T-cell (primary cell): ENCODE results near the gene CRYBG2. TPM values are rescaled to one million over a fixed set of nuclear protein-coding genes. Genes with fewer than 3 reads are reported as not detected.
A peak's percentile ranks its signal among the peaks of the same experiment; 100 is the strongest.
"Not testable (repeated sequence)": the region's sequence is repeated elsewhere in the genome, so short reads cannot be mapped to it uniquely, and the experiment has no call there.

Experiments used
- ATAC-seq, 4 experiments: fragments of 200-7000 bp in 3 of 4; fragments of 150-1000 bp in 1 of 4; cut with Tn5 transposase; replicated peaks in 1 of 4; 1 replicate in 3 of 4; 2 replicates in 1 of 4; pipeline ENCODE4 v1.10.0; 2021; ENCODE audit warnings: moderate library complexity in 3 of 4, mild to moderate bottlenecking in 2 of 4, moderate number of reproducible peaks in 1 of 4
- CTCF ChIA-PET, 2 donors: fragments of 300-600 bp; sonication (Branson Sonifier 250); formaldehyde crosslinking; loops; one replicate each; lab custom pipeline; 2022; ENCODE audit warnings: antibody characterized with exemption in 2 of 2; lab: Charles Lee
- POLR2A ChIA-PET, 2 donors: fragments of 300-600 bp; sonication (Branson Sonifier 250); formaldehyde crosslinking; loops; one replicate each; lab custom pipeline; 2022; ENCODE audit warnings: antibody characterized with exemption in 2 of 2; lab: Charles Lee
- DNase-seq, 35 experiments: peaks; one replicate each; pipeline versions ENCODE4 v3.0.0 to v3.0.0-alpha.2; 2013 to 2023
- H3K27ac ChIP-seq: one replicate; pipeline ENCODE4 v1.5.1; 2013; ENCODE audit warnings: low read length
- H3K27me3 ChIP-seq, 2 experiments: replicated peaks in 1 of 2; 1 replicate in 1 of 2; 2 replicates in 1 of 2; pipeline versions ENCODE4 v1.6.1 to v1.7.0; 2013; ENCODE audit warnings: low read length in 1 of 2, mixed read lengths in 1 of 2; ENCODE audit not compliant: control insufficient read depth in 2 of 2, insufficient read depth in 2 of 2; ENCODE audit errors: extremely low read depth in 1 of 2
- H3K36me3 ChIP-seq, 2 donors: 1 replicate in 1 of 2; 2 replicates in 1 of 2; pipeline versions ENCODE4 v1.6.1 to v1.7.0; 2013; ENCODE audit warnings: low read length in 1 of 2; ENCODE audit not compliant: control insufficient read depth in 2 of 2, insufficient read depth in 1 of 2; ENCODE audit errors: extremely low read depth in 1 of 2
- H3K4me1 ChIP-seq, 2 experiments: 1 replicate in 1 of 2; 2 replicates in 1 of 2; pipeline versions ENCODE4 v1.6.1 to v1.7.0; 2013; ENCODE audit warnings: low read length in 2 of 2, mixed read lengths in 1 of 2; ENCODE audit not compliant: insufficient read depth in 2 of 2, control insufficient read depth in 1 of 2; ENCODE audit errors: extremely low read depth in 1 of 2
- H3K4me3 ChIP-seq, 2 donors: 1 replicate in 1 of 2; 2 replicates in 1 of 2; pipeline versions ENCODE4 v1.5.1 to v1.7.0; 2013; ENCODE audit warnings: mild to moderate bottlenecking in 2 of 2, low read length in 1 of 2, moderate library complexity in 1 of 2; ENCODE audit not compliant: control insufficient read depth in 1 of 2; ENCODE audit errors: extremely low read depth in 1 of 2
- H3K9me3 ChIP-seq: 2 replicates; pipeline ENCODE4 v1.7.0; 2013
- H3K27ac Mint-ChIP-seq, 2 donors: one replicate each; pipeline ENCODE4 v1.8.0; 2020 to 2021; ENCODE audit warnings: mild to moderate bottlenecking in 2 of 2, mixed read lengths in 2 of 2
- H3K27me3 Mint-ChIP-seq, 2 donors: one replicate each; pipeline ENCODE4 v1.8.0; 2021 to 2022; ENCODE audit warnings: mixed read lengths in 2 of 2
- H3K36me3 Mint-ChIP-seq: one replicate; pipeline ENCODE4 v1.8.0; 2021; ENCODE audit warnings: mixed read lengths
- H3K4me1 Mint-ChIP-seq, 3 donors: one replicate each; pipeline ENCODE4 v1.8.0; 2020 to 2022; ENCODE audit warnings: mixed read lengths in 3 of 3, mild to moderate bottlenecking in 1 of 3
- H3K4me3 Mint-ChIP-seq, 3 donors: one replicate each; pipeline ENCODE4 v1.8.0; 2020 to 2022; ENCODE audit warnings: mild to moderate bottlenecking in 3 of 3, mixed read lengths in 3 of 3, moderate library complexity in 3 of 3
- H3K9me3 Mint-ChIP-seq, 3 donors: one replicate each; pipeline ENCODE4 v1.8.0; 2020 to 2022; ENCODE audit warnings: mixed read lengths in 3 of 3
- WGBS: methylation state at CpG from one replicate; pipeline ENCODE4 v1.1.5; 2013; ENCODE audit warnings: missing lambda C conversion rate; ENCODE audit not compliant: insufficient coverage; 5-methylcytosine and 5-hydroxymethylcytosine counted together
- total RNA-seq, 35 experiments: library from RNA in 6 of 35; stranded (reverse) in 6 of 35; fragments of 120-200 nt in 1 of 35; gene quantifications; one replicate each; pipeline versions ENCODE4 v1.2.1 to v1.2.4 and lab custom pipeline; 2013 to 2026

CRYBG2 gene
- total RNA-seq, 5 donors from 2014 or later (not counting 1 experiment from before 2014, with no cell fraction given) = 3.0 to 7.3 (median 5.1) TPM

DNA sequence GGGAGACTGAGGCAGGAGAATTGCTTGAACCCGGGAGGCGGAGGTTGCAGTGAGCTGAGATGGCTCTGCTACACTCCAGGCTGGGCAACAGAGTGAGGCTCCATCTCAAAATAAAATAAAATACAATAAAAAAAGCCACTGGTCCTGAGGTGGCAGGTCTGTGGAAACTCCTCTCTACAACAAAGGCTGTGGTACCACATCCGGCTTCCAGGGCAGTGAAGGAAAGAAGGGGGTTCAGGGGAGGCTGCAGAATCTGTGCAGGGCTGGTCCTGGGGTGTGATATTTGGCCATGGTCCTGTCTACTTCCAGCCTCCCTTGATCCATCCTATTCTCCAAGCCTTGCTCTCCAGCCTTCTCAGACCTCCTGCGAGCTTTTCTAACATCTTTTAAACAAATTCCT lies 19.4 kb upstream of the CRYBG2 start:
- Histone ChIP-seq H3K36me3 (no peaks in the 10 kb centered on the region), H3K27ac (peak overlapping the region; percentile 66), H3K4me1 (peaks cover 50 to 97% of the 10 kb centered on the region in 2 experiments), H3K27me3 (no peaks in the 10 kb centered on the region), H3K4me3 (no peak overlapping the region), H3K9me3 (no peaks in the 10 kb centered on the region)
- Mint-ChIP-seq H3K36me3 (no peaks in the 10 kb centered on the region), H3K4me1 (peaks cover 86 to 92% (median 89%) of the 10 kb centered on the region in 3 donors), H3K27me3 (no peaks in the 10 kb centered on the region), H3K4me3 (peak overlapping the region; percentile 10 to 74 (median 39)), H3K9me3 (no peaks in the 10 kb centered on the region), H3K27ac (peak overlapping the region; percentile 87 to 99)
- 17% methylated on average over 1 of the region's 4 CpGs for WGBS
- DNase-seq = peak in 30 of 35 experiments; percentile 11 to 66 (median 35)
- CTCF ChIA-PET = interaction anchor here (1.1 to 2.5 kb wide), 3 partner anchors 9 to 89 kb away, joined by 3 to 10 read pairs (median 5); no protein-coding TSS in a partner anchor
- POLR2A ChIA-PET = interaction anchor here in 1 of 2 donors (0.5 to 0.9 kb wide), 2 partner anchors 9 to 10 kb away, joined by 4 read pairs; no protein-coding TSS in a partner anchor
- ATAC-seq = peak; percentile 64 to 74 (median 70)

DNA sequence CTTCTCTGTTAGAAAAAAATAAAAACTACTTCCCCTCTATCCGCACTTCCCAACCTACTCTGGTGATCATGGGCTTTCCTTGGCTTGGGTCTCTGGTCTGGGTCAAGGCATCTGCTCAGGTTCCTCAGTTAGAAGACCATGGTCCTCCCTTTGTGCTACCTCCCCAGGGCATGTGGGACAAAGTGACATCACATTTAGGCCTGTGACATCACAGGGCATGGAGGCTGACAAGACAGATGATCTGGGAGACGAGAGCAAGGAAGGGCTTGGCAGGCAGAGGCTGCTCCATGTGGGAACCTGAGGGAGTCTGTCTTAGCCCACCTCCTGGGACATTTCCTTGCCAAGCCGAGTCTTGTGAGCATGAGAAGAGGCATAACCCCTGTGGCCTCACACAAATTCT lies 18.7 kb upstream of the CRYBG2 start, which contains the start of gene ZNF683:
Gene ZNF683 (minus strand): TSS at position 140 of the 400 bp plus-strand sequence. CDS start 4,179 bp downstream, outside the sequence.
- H3K9me3 ChIP-seq, DNase-seq, H3K36me3 ChIP-seq, H3K9me3 Mint-ChIP-seq, H3K27me3 ChIP-seq, H3K36me3 Mint-ChIP-seq, ATAC-seq, H3K27me3 Mint-ChIP-seq, H3K4me3 ChIP-seq: not testable (repeated sequence)
- POLR2A ChIA-PET = interaction anchor here in 1 of 2 donors (0.9 kb wide), 1 partner anchor 10 kb away, joined by 4 read pairs; no protein-coding TSS in a partner anchor
- CTCF ChIA-PET = interaction anchor here in 1 of 2 donors (2.5 kb wide), 1 partner anchor 8 kb away, joined by 10 read pairs; no protein-coding TSS in a partner anchor
- Mint-ChIP-seq H3K4me3 (peak within 1 kb of the TSS; percentile 10 to 74 (median 39)), H3K4me1 (peaks cover 83 to 92% (median 84%) of the 10 kb centered on the region in 3 donors), H3K27ac (peak within 1 kb of the TSS; percentile 87 to 99)
- 73% methylated on average over 3 of the region's 3 CpGs for WGBS
- peaks cover 45 to 97% of the 10 kb centered on the region in 2 experiments for H3K4me1 ChIP-seq
- H3K27ac ChIP-seq = peak within 1 kb of the TSS; percentile 66

DNA sequence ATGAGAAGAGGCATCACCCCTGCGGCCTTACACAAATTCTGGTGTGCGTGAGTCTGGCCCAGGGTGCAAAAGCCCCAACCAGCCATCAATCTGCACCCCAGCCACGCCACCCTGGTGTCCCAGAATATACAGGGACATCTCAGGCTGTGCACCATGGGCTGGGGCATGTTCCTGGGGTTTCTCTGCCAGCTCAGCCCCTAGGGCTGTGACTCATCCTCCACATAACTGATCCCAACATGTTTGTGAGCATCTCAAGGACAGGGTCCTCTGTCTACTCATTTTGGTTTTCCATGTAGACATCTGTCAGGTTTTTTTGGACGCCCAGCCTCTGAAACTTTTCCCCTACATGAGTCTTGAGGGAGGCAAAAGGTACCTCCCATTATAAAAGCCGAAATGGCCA lies 18.1 kb upstream of the CRYBG2 start:
- ATAC-seq = no peak

DNA sequence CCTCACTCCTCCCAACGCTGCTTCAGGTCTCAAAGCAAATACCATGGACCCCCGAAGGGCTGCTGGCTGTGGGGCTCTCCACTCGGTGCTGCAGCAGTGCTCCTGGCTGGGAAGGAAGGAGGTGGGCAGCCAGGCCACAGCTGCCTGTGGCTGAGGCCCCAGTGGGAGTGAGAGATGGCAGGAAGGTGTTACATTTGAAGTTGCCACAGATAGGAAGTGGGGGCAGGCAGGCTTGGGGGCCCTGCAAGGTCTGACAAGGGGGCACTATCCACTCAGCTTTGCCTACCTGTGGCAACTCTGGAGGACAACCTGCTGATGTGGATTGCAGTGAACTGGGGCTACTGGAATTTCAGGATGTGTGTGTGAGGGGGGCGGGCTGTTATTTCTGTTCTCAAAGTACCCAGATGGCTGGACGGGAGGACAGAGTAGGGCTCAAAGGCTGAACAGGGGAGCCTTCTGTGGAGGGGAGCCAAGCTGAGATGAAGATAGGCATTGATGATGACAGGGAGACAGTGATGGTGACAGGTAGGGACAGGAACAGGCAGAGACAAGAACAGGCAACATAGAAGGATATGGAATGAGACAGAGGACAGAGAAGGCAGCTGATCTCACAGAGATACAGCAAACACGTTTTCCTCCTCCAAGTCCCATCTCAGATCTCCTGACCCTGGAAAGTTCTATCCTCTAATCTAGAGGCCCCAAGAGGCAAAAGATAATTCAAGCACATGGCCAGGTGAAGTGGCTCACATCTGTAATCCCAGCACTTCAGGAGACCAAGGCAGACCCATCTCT lies 16.9 kb upstream of the CRYBG2 start:
- H3K36me3 ChIP-seq = no peaks in the 10 kb centered on the region
- Mint-ChIP-seq H3K4me3 (peak overlapping the region; percentile 42 to 74 (median 52)), H3K9me3 (no peaks in the 10 kb centered on the region), H3K4me1 (peaks cover 64 to 79% (median 69%) of the 10 kb centered on the region in 3 donors), H3K36me3 (no peaks in the 10 kb centered on the region), H3K27ac (peak overlapping the region; percentile 87 to 99), H3K27me3 (no peaks in the 10 kb centered on the region)
- H3K27ac ChIP-seq = peak overlapping the region; percentile 53
- peak in 3 of 4 experiments; percentile 24 to 38 (median 30) for ATAC-seq
- H3K4me1 ChIP-seq = peaks cover 35 to 86% of the 10 kb centered on the region in 2 experiments
- 48% methylated on average over 3 of the region's 6 CpGs for WGBS
- H3K4me3 ChIP-seq = peak overlapping the region in 1 of 2 donors; percentile 42
- H3K27me3 ChIP-seq = no peaks in the 10 kb centered on the region
- POLR2A ChIA-PET = interaction anchor here in 1 of 2 donors (0.6 to 0.7 kb wide), 2 partner anchors 9 to 10 kb away, joined by 6 to 11 read pairs; no protein-coding TSS in a partner anchor
- peak in 4 of 35 experiments; percentile 6 to 36 (median 25) for DNase-seq
- CTCF ChIA-PET = no interaction called here
- no peaks in the 10 kb centered on the region for H3K9me3 ChIP-seq

More for the DNA sequence above, 18.1 kb upstream of the CRYBG2 start:
- CTCF ChIA-PET = no interaction called here
- no peaks in the 10 kb centered on the region for H3K9me3 Mint-ChIP-seq
- Histone ChIP-seq H3K4me1 (peaks cover 41 to 96% of the 10 kb centered on the region in 2 experiments), H3K27me3 (no peaks in the 10 kb centered on the region), H3K27ac (peak overlapping the region; percentile 66), H3K36me3 (no peaks in the 10 kb centered on the region), H3K9me3 (no peaks in the 10 kb centered on the region), H3K4me3 (no peak overlapping the region)
- DNase-seq = no peak
- POLR2A ChIA-PET = no interaction called here
- H3K36me3 Mint-ChIP-seq = no peaks in the 10 kb centered on the region
- peaks cover 77 to 89% (median 78%) of the 10 kb centered on the region in 3 donors for H3K4me1 Mint-ChIP-seq
- H3K27me3 Mint-ChIP-seq = no peaks in the 10 kb centered on the region
- 100% methylated on average over 2 of the region's 5 CpGs for whole genome bisulfite sequencing
- peak overlapping the region in 1 of 3 donors; percentile 74 for H3K4me3 Mint-ChIP-seq
- H3K27ac Mint-ChIP-seq = peak overlapping the region; percentile 87 to 99

DNA sequence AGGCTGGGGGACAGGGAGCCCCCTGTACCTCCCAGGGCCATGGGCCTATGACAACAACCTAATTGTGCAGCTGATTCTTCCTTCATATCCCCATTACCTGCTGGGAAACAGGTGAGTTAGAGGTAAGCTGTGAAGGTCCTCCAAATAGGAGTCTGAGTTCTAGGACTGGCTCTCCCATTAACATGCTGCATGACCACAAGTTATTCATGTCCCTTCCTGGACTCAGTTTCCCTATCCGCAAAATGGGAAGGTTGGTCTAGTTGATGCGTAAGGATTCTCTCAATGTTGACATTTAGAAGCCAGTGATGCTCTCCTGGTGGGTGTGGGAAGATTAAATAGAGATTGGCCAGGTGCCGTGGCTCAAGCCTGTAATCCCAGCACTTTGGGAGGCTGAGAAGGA lies 14.6 kb upstream of the CRYBG2 start:
- no peaks in the 10 kb centered on the region for H3K27me3 Mint-ChIP-seq
- WGBS = 100% methylated on average over 2 of the region's 3 CpGs
- H3K4me3 ChIP-seq = no peak overlapping the region
- H3K9me3 ChIP-seq = no peaks in the 10 kb centered on the region
- H3K4me1 ChIP-seq = peaks cover 18 to 80% of the 10 kb centered on the region in 2 experiments
- no peak for DNase-seq
- H3K4me3 Mint-ChIP-seq = peak overlapping the region in 1 of 3 donors; percentile 31
- no peak overlapping the region for H3K27ac ChIP-seq
- no peaks in the 10 kb centered on the region for H3K36me3 Mint-ChIP-seq
- H3K27me3 ChIP-seq = peaks cover 0 to 10% of the 10 kb centered on the region in 2 experiments
- ChIA-PET CTCF (no interaction called here), POLR2A (no interaction called here)
- no peaks in the 10 kb centered on the region for H3K9me3 Mint-ChIP-seq
- no peak for ATAC-seq
- no peaks in the 10 kb centered on the region for H3K36me3 ChIP-seq
- peak overlapping the region; percentile 58 to 61 for H3K27ac Mint-ChIP-seq
- peaks cover 56 to 73% (median 61%) of the 10 kb centered on the region in 3 donors for H3K4me1 Mint-ChIP-seq

DNA sequence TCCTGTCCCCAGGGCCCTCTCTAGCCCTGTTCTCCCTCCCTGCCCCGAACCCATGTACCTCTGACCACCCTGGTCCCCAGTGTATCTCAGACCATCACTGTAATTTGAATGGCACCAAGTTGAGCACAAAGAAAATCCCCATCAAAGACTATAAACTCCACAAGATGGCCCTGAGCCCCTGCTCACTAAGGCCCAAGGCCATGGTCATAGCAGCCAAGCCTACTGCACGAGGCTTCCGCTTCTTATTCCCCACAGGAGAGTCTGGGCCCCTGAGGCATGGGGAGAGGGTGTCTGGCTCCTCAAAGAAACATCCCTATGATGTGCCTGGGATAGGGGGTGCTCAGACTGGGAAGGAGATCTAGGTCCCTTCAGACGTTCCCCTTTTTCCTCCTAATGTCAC lies 14.1 kb upstream of the CRYBG2 start:
- no peaks in the 10 kb centered on the region for H3K9me3 ChIP-seq
- no peak overlapping the region for H3K4me3 ChIP-seq
- ATAC-seq (no peak), DNase-seq (no peak)
- no peaks in the 10 kb centered on the region for H3K9me3 Mint-ChIP-seq
- H3K4me1 Mint-ChIP-seq = peaks cover 56 to 73% (median 60%) of the 10 kb centered on the region in 3 donors
- H3K36me3 ChIP-seq = no peaks in the 10 kb centered on the region
- POLR2A ChIA-PET = no interaction called here
- H3K4me3 Mint-ChIP-seq = peak overlapping the region in 2 of 3 donors; percentile 13 to 28
- H3K27me3 ChIP-seq = peaks cover 0 to 10% of the 10 kb centered on the region in 2 experiments
- CTCF ChIA-PET = no interaction called here
- peak overlapping the region in 1 of 2 donors; percentile 66 for H3K27ac Mint-ChIP-seq
- no peaks in the 10 kb centered on the region for H3K36me3 Mint-ChIP-seq
- H3K4me1 ChIP-seq = peaks cover 20 to 80% of the 10 kb centered on the region in 2 experiments
- H3K27ac ChIP-seq = no peak overlapping the region
- 80% methylated on average over 1 of the region's 4 CpGs for WGBS
- H3K27me3 Mint-ChIP-seq = no peaks in the 10 kb centered on the region
